Testis (tissue), 3 donors: ENCODE data around the gene TUBB2B. TPM values are rescaled to one million over a fixed set of nuclear protein-coding genes. Genes with fewer than 3 reads are reported as not detected.

ENCODE experiments used
- DNase-seq: peaks from one replicate; pipeline ENCODE4 v3.0.0-alpha.2; 2019
- H3K27ac ChIP-seq, 2 donors: fragments of 200-600 bp; sonication (generic); one replicate each; pipeline ENCODE4 v1.5.1; 2019
- H3K27me3 ChIP-seq: fragments of 200-600 bp; sonication (generic); one replicate; pipeline ENCODE4 v1.5.1; 2019
- H3K36me3 ChIP-seq: fragments of 200-600 bp; sonication (generic); one replicate; pipeline ENCODE4 v1.5.1; 2017; ENCODE audit warnings: low read depth; ENCODE audit errors: missing control alignments
- H3K4me1 ChIP-seq: fragments of 200-600 bp; sonication (generic); one replicate; pipeline ENCODE4 v1.5.1; 2019
- H3K4me3 ChIP-seq, 2 donors: fragments of 200-600 bp; sonication (generic); one replicate each; pipeline ENCODE4 v1.5.1; 2017 to 2019
- H3K9me3 ChIP-seq: fragments of 200-600 bp; sonication (generic); one replicate; pipeline ENCODE4 v1.5.1; 2017
- POLR2A ChIP-seq: fragments of 450-650 bp; IDR thresholded peaks from one replicate; pipeline ENCODE4 v1.6.1; 2017; ENCODE audit warnings: antibody characterized with exemption, mild to moderate bottlenecking, moderate library complexity
- WGBS, 2 donors: methylation state at CpG; one replicate each; pipeline ENCODE4 v1.1.5; 2018; 5-methylcytosine and 5-hydroxymethylcytosine counted together
- intact Hi-C: fragments of 100-400 bp; cut with DNase I; formaldehyde crosslinking; loops from one replicate; pipeline ENCODE4 v1.15.1; 2023; ENCODE audit warnings: low total_unique reads
- polyA plus RNA-seq: library from polyadenylated mRNA; stranded (reverse); fragments of 350-450 nt; fragmentation: Illumina TruSeq; extraction: RNeasy Lipid Tissue Mini Kit (QIAGEN cat#74804); gene quantifications from one replicate; pipeline ENCODE4 v1.2.3, GENCODE V29; 2014; ENCODE audit warnings: low read depth, low replicate concordance; ENCODE audit not compliant: insufficient read depth
- total RNA-seq, 2 donors: library from RNA; depleted of rRNA; stranded (reverse); fragments of >200 nt; gene quantifications; one replicate each; pipeline ENCODE4 v1.2.3, GENCODE V29; 2016
- TF ChIP-seq, protein P1 (sequence below), 3 experiments: fragments of 450-650 bp in 2 of 3; fragments of 200-600 bp in 1 of 3; sonication (generic) in 1 of 3; IDR thresholded peaks; one replicate each; pipeline ENCODE4 v1.5.1; 2016 to 2019; ENCODE audit warnings: antibody characterized with exemption in 3 of 3, mild to moderate bottlenecking in 2 of 3, moderate library complexity in 1 of 3

TUBB2B gene
- total and polyA plus RNA-seq, 3 donors from 2014 or later: 1.6 to 3.6 (median 2.2) TPM

DNA sequence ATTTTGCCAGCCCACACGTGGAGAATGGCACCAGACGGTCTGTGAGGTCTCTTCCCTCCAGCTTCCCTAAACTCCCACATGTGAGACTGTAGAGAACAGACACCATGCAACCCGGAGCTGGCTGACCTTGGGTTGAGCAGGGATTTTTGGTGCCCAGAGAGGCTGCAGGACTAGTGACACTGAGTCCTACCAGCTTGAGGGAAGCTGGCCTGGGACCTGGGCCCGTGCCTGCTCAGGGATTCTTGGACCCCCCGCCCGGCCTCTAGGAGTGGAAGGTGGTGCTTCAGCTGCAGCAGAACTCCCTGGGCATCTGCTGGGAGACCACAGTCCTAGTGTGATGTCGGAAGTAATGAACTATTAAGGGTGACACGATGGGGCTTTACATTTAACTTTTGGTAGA, 34.5 kb upstream of the TUBB2B start:
- DNase-seq: peak; percentile 59
- H3K27ac ChIP-seq: no peak overlapping the region
- no peaks in the 10 kb centered on the region for H3K27me3 ChIP-seq
- intact Hi-C loops: no loop called here
- 49 to 53% methylated on average over 8 of the region's 8 CpGs for WGBS, 2 donors
- H3K9me3 ChIP-seq: no peaks in the 10 kb centered on the region
- H3K4me3 ChIP-seq: no peak overlapping the region
- no peaks in the 10 kb centered on the region for H3K36me3 ChIP-seq
- peaks cover 27% of the 10 kb centered on the region for H3K4me1 ChIP-seq
- TF ChIP-seq, protein P1, sequence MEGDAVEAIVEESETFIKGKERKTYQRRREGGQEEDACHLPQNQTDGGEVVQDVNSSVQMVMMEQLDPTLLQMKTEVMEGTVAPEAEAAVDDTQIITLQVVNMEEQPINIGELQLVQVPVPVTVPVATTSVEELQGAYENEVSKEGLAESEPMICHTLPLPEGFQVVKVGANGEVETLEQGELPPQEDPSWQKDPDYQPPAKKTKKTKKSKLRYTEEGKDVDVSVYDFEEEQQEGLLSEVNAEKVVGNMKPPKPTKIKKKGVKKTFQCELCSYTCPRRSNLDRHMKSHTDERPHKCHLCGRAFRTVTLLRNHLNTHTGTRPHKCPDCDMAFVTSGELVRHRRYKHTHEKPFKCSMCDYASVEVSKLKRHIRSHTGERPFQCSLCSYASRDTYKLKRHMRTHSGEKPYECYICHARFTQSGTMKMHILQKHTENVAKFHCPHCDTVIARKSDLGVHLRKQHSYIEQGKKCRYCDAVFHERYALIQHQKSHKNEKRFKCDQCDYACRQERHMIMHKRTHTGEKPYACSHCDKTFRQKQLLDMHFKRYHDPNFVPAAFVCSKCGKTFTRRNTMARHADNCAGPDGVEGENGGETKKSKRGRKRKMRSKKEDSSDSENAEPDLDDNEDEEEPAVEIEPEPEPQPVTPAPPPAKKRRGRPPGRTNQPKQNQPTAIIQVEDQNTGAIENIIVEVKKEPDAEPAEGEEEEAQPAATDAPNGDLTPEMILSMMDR (IDR thresholded peaks at IDR 0.05): no peak
- no peak for TF ChIP-seq POLR2A

DNA sequence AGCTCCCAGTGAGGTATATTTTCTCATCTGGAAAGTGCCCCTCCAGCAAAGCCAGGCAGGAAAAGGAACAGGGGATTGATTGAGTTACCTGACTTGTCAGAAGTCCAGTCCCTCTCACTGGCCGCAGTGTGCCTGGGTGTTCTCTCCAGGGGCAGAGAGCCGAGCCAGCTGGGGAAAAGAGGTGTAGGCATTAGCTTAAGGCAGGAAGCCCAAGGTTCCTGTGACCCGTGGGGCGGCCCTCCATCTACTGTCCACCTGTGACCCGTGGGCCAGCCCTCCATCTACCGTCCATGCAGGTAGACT, 34.0 kb upstream of the TUBB2B start:
- intact Hi-C loops: no loop called here
- DNase-seq: no peak
- 33 to 43% methylated on average over 6 of the region's 6 CpGs for WGBS, 2 donors

DNA sequence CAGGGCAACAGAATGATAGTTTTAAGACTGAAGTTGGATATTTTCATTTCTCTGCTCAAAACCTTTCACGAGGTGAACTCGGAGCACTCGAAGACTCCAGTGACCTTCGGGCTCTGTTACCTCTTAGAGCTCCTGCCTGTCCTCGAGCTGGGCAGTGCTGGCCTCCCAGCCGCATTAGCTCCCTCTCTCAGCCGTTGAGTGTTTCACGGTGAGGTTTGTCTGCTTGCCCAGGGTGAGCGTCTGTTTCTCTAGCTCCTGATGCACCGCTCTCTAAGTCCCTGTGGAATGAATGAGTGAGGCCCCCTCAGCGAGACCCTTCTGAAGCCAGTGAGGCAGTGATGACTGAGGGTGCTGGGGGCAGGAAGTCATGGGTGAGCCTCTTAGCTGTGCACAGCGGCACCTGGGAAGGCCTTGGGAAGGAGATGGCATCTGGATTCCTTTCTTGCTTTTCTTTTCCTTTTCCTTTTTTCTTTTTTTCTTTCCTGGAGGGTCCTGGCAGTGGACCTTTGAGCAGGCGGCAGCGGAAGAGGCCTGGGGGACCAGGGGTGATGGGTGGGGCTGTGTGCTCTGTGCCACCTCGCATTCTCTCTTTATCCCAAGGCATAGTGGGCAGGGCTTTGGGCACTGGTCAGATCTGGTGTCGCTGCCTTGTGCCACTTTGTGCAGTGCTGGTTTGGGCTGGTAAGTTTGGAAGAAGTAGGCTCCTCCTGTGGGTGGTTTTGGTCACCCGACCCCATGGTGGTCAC, 33.5 kb upstream of the TUBB2B start:
- TF ChIP-seq, protein P1 (IDR thresholded peaks at IDR 0.05): no peak
- no peak for TF ChIP-seq POLR2A
- Histone ChIP-seq H3K27me3 (no peaks in the 10 kb centered on the region), H3K27ac (no peak overlapping the region), H3K36me3 (no peaks in the 10 kb centered on the region), H3K4me1 (peaks cover 27% of the 10 kb centered on the region), H3K4me3 (no peak overlapping the region), H3K9me3 (no peaks in the 10 kb centered on the region)
- intact Hi-C loops: no loop called here
- 53 to 56% methylated on average over 8 to 17 of the region's 17 CpGs for WGBS, 2 donors
- DNase-seq: no peak

More for the DNA sequence above, 34.0 kb upstream of the TUBB2B start:
- H3K36me3 ChIP-seq: no peaks in the 10 kb centered on the region
- peaks cover 27% of the 10 kb centered on the region for H3K4me1 ChIP-seq
- H3K27ac ChIP-seq: no peak overlapping the region
- no peaks in the 10 kb centered on the region for H3K9me3 ChIP-seq
- H3K4me3 ChIP-seq: no peak overlapping the region
- no peaks in the 10 kb centered on the region for H3K27me3 ChIP-seq
- no peak for TF ChIP-seq POLR2A
- TF ChIP-seq, protein P1 (IDR thresholded peaks at IDR 0.05): no peak

DNA sequence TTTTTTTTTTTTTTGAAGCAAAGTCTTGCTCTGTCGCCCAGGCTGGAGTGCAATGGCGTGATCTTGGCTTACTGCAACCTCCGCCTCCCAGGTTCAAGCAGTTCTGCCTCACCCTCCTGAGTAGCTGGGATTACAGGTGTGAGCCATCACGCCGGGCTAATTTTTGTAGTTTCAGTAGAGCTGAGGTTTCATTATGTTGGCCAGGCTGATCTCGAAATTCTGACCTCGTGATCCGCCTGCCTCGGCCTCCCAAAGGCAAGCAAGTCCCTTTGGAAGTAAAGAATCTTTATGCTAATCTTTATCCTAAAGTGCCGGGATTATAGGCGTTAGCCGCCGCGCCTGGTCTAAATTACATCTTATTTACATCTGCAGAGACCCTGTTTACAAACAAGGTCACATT, 32.8 kb upstream of the TUBB2B start:
- Histone ChIP-seq H3K9me3 (no peaks in the 10 kb centered on the region), H3K4me1 (peaks cover 27% of the 10 kb centered on the region), H3K27ac (no peak overlapping the region), H3K27me3 (no peaks in the 10 kb centered on the region), H3K4me3 (no peak overlapping the region), H3K36me3 (no peaks in the 10 kb centered on the region)
- intact Hi-C loops: no loop called here
- DNase-seq: no peak
- TF ChIP-seq, protein P1 (IDR thresholded peaks at IDR 0.05): no peak
- no peak for TF ChIP-seq POLR2A
- 64 to 78% methylated on average over 14 of the region's 14 CpGs for WGBS, 2 donors

DNA sequence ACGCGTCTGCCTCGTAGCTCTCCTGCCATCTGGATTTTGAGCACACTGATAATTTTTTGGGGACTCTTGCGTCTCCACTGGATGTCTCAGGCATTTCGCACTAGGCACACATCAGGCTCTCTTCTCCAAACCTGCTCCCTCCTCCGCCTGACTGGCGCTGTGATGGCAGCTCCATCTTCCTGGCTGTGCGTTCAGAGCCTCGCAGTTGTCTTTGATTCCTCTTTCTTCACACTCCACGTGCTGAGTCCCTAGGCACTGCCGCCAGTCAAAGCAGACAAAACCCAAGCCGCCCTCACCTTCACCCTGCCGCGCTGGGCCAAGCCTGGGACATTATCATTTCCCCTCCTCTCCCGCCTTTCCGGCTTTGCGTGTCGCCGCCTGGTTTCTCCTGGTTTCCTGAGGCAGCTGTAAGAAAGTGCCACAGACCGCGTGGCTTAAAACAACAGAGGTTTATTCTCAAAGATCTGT, 32.1 kb upstream of the TUBB2B start:
- DNase-seq: peak; percentile 57
- no peaks in the 10 kb centered on the region for H3K36me3 ChIP-seq
- intact Hi-C loops: loop anchor here (10.0 kb wide), 1 partner anchor 95 kb away; no protein-coding TSS in a partner anchor
- H3K27ac ChIP-seq: peak overlapping the region; percentile 71 to 77
- H3K27me3 ChIP-seq: no peaks in the 10 kb centered on the region
- H3K4me1 ChIP-seq: peaks cover 27% of the 10 kb centered on the region
- WGBS, 2 donors: 0 to 2% methylated on average over 18 to 21 of the region's 21 CpGs
- H3K4me3 ChIP-seq: peak overlapping the region; percentile 93 to 97
- TF ChIP-seq, protein P1 (IDR thresholded peaks at IDR 0.05): no peak
- no peak for TF ChIP-seq POLR2A
- H3K9me3 ChIP-seq: no peaks in the 10 kb centered on the region
